Fibroblast of lung (primary cell): ENCODE data around the gene GXYLT1. TPM values are rescaled to one million over a fixed set of nuclear protein-coding genes. Genes with fewer than 3 reads are reported as not detected.
"Not testable (repeated sequence)": the region's sequence is repeated elsewhere in the genome, so short reads cannot be mapped to it uniquely, and the experiment has no call there.

Source experiments
- DNase-seq, 2 donors: peaks; one replicate each; pipeline versions ENCODE4 v3.0.0 to v3.0.0-alpha.2; 2010; ENCODE audit warnings: low read depth in 2 of 2
- H2AFZ ChIP-seq: 2 replicates; pipeline ENCODE4 v1.5.1; 2012; ENCODE audit warnings: low read length, control low read depth, inconsistent platforms
- H3K27ac ChIP-seq: 2 replicates; pipeline ENCODE4 v1.5.1; 2011; ENCODE audit warnings: low read length, control low read depth; ENCODE audit not compliant: insufficient read depth
- H3K27me3 ChIP-seq: 2 replicates; pipeline ENCODE4 v1.5.1; 2011; ENCODE audit warnings: mild to moderate bottlenecking, low read length; ENCODE audit not compliant: control insufficient read depth, insufficient read depth
- H3K36me3 ChIP-seq: 2 replicates; pipeline ENCODE4 v1.5.1; 2011; ENCODE audit warnings: low read length; ENCODE audit not compliant: control insufficient read depth, insufficient read depth
- H3K4me1 ChIP-seq: 2 replicates; pipeline ENCODE4 v1.5.1; 2011; ENCODE audit warnings: low read length; ENCODE audit not compliant: control insufficient read depth, insufficient read depth; ENCODE audit errors: extremely low read depth
- H3K4me2 ChIP-seq: 2 replicates; pipeline ENCODE4 v1.5.1; 2011; ENCODE audit warnings: low read length, control low read depth; ENCODE audit not compliant: insufficient read depth; ENCODE audit errors: extremely low read depth
- H3K4me3 ChIP-seq, 4 experiments: fragments of 200-600 bp in 1 of 4; sonication (generic) in 1 of 4; replicated peaks in 1 of 4; 2 replicates each; pipeline ENCODE4 v1.5.1; 2011 to 2016; ENCODE audit warnings: low read length in 4 of 4, low read depth in 3 of 4, mild to moderate bottlenecking in 3 of 4, control low read depth in 2 of 4, inconsistent platforms in 1 of 4, mixed read lengths in 1 of 4; ENCODE audit not compliant: insufficient read depth in 1 of 4; ENCODE audit errors: control extremely low read depth in 1 of 4
- H3K79me2 ChIP-seq: 2 replicates; pipeline ENCODE4 v1.5.1; 2012; ENCODE audit warnings: mild to moderate bottlenecking, low read length, inconsistent platforms; ENCODE audit not compliant: control insufficient read depth, insufficient read depth
- H3K9ac ChIP-seq: 2 replicates; pipeline ENCODE4 v1.5.1; 2011; ENCODE audit warnings: mild to moderate bottlenecking, low read length, control low read depth; ENCODE audit not compliant: insufficient read depth
- H3K9me3 ChIP-seq: 2 replicates; pipeline ENCODE4 v1.5.1; 2012; ENCODE audit warnings: low read depth, low read length; ENCODE audit not compliant: control insufficient read depth, insufficient read depth
- H4K20me1 ChIP-seq: 2 replicates; pipeline ENCODE4 v1.5.1; 2011; ENCODE audit warnings: low read length; ENCODE audit not compliant: control insufficient read depth, insufficient read depth; ENCODE audit errors: extremely low read depth
- EZH2 ChIP-seq: IDR thresholded peaks from 2 replicates; pipeline ENCODE4 v1.5.1; 2012; ENCODE audit warnings: low read length, control low read depth, mild to moderate bottlenecking; ENCODE audit errors: missing control alignments
- polyA plus RNA-seq, 2 donors: library from polyadenylated mRNA; depleted of rRNA in 1 of 2; stranded (reverse) in 1 of 2; unstranded in 1 of 2; fragments of >200 nt; gene quantifications; 2 replicates each; pipeline ENCODE4 v1.2.1, GENCODE V29; 2011 to 2012; ENCODE audit warnings: missing spikeins in 1 of 2
- total RNA-seq: library from RNA; depleted of rRNA; stranded (reverse); fragments of >200 nt; gene quantifications from 2 replicates; pipeline ENCODE4 v1.2.1, GENCODE V29; 2014
- TF ChIP-seq, protein P1 (sequence below), 2 donors: IDR thresholded peaks in 1 of 2; conservative IDR thresholded peaks in 1 of 2; 1 replicate in 1 of 2; 2 replicates in 1 of 2; pipeline ENCODE4 v1.5.1; 2011 to 2012; ENCODE audit warnings: low read length in 2 of 2, control low read depth in 1 of 2, inconsistent platforms in 1 of 2, low read depth in 1 of 2, mild to moderate bottlenecking in 1 of 2

The GXYLT1 gene
- total and polyA plus RNA-seq, 2 donors (not counting 1 experiment from before 2014, with no cell fraction given) = 10.7 to 14.8 TPM

DNA sequence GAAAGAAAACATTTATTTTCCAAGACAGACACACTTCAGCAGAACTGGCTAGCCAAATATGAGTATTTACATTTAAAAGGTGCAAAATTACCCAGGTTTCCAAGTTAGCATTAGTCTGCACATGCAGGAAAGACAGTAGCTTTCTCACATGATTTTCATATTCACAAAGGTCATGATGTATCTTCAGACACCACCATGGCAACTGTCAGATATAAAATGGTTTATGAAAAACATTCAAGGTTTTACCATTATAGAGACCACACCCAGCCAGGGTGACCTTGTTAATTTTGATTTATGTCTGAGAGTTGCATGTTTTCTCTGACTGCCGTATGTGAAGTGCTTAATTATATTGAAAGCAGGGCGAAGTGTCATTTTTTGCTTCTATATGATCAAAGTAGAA is 91.2 kb downstream of the GXYLT1 start:
- no peaks in the 10 kb centered on the region for H3K9me3 ChIP-seq
- H3K27me3 ChIP-seq = no peaks in the 10 kb centered on the region
- TF ChIP-seq EZH2 = no peak
- TF ChIP-seq, protein P1, sequence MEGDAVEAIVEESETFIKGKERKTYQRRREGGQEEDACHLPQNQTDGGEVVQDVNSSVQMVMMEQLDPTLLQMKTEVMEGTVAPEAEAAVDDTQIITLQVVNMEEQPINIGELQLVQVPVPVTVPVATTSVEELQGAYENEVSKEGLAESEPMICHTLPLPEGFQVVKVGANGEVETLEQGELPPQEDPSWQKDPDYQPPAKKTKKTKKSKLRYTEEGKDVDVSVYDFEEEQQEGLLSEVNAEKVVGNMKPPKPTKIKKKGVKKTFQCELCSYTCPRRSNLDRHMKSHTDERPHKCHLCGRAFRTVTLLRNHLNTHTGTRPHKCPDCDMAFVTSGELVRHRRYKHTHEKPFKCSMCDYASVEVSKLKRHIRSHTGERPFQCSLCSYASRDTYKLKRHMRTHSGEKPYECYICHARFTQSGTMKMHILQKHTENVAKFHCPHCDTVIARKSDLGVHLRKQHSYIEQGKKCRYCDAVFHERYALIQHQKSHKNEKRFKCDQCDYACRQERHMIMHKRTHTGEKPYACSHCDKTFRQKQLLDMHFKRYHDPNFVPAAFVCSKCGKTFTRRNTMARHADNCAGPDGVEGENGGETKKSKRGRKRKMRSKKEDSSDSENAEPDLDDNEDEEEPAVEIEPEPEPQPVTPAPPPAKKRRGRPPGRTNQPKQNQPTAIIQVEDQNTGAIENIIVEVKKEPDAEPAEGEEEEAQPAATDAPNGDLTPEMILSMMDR (conservative IDR thresholded peaks at IDR 0.05 in 1 of 2, IDR thresholded peaks at IDR 0.05 in 1 of 2; ENCODE audit: low read depth in 1 of 2, low read length in 2 of 2) = no peak
- H3K4me1 ChIP-seq = no peaks in the 10 kb centered on the region
- no peaks in the 10 kb centered on the region for H3K36me3 ChIP-seq
- H3K4me3 ChIP-seq = no peak overlapping the region
- no peak overlapping the region for H3K27ac ChIP-seq
- H3K79me2 ChIP-seq = no peaks in the 10 kb centered on the region
- no peak for DNase-seq
- no peak overlapping the region for H3K9ac ChIP-seq
- H3K4me2 ChIP-seq = no peak overlapping the region
- H2AFZ ChIP-seq = no peak overlapping the region
- H4K20me1 ChIP-seq = no peaks in the 10 kb centered on the region

DNA sequence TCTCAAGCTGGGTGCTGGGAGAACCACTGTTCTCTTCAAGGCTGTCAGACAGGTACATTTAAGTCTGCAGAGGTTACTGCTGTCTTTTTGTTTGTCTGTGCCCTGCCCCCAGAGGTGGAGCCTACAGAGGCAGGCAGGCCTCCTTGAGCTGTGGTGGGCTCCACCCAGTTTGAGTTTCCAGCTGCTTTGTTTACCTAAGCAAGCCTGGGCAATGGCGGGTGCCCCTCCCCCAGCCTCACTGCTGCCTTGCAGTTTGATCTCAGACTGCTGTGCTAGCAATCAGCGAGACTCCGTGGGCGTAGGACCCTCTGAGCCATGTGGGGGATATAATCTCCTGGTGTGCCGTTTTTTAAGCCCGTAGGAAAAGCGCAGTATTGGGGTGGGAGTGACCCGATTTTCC is 95.7 kb downstream of the GXYLT1 start:
- not testable (repeated sequence) for H2AFZ ChIP-seq, H4K20me1 ChIP-seq, DNase-seq, H3K27me3 ChIP-seq, H3K79me2 ChIP-seq, H3K4me2 ChIP-seq, H3K36me3 ChIP-seq, H3K27ac ChIP-seq, H3K9ac ChIP-seq, H3K9me3 ChIP-seq, H3K4me1 ChIP-seq, H3K4me3 ChIP-seq

DNA sequence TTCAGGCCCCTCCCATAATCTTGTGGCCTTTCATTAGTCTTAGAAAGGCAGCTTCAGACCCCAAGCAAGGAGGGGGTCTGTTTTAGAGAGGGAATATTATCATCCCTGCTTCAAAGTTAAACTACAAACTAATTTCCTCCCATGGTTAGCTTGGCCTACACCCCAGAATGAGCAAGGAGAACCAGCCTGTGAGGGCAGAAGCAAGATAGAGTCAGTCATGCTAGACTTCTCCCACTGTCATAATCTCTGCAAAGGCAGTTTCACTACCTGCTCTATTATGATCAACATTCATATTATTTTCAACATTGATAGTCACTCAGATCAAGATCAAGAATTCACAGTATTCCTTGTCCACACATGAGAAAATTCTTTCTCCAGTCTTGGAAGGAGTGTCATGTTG is 105.1 kb downstream of the GXYLT1 start:
- DNase-seq = no peak
- Histone ChIP-seq H3K4me1 (no peaks in the 10 kb centered on the region), H3K79me2 (no peaks in the 10 kb centered on the region), H3K4me2 (no peak overlapping the region), H3K27me3 (no peaks in the 10 kb centered on the region), H3K27ac (no peak overlapping the region), H3K4me3 (no peak overlapping the region), H4K20me1 (no peaks in the 10 kb centered on the region), H3K9me3 (no peaks in the 10 kb centered on the region), H3K36me3 (no peaks in the 10 kb centered on the region), H3K9ac (no peak overlapping the region), H2AFZ (no peak overlapping the region)
- TF ChIP-seq, protein P1 (conservative IDR thresholded peaks at IDR 0.05 in 1 of 2, IDR thresholded peaks at IDR 0.05 in 1 of 2; ENCODE audit: low read depth in 1 of 2, low read length in 2 of 2) = no peak
- no peak for TF ChIP-seq EZH2
